Activated CD8-positive, alpha-beta memory T cell treated with anti-CD3 and anti-CD28 coated beads for 1 hour (primary cell): ENCODE data around the gene SETD1B.

Source experiments
- DNase-seq, 2 donors: peaks; one replicate each; pipeline ENCODE4 v3.0.0-alpha.2; 2020; ENCODE audit warnings: low read depth in 1 of 2; ENCODE audit errors: extremely low read depth in 1 of 2

Gene SETD1B

DNA sequence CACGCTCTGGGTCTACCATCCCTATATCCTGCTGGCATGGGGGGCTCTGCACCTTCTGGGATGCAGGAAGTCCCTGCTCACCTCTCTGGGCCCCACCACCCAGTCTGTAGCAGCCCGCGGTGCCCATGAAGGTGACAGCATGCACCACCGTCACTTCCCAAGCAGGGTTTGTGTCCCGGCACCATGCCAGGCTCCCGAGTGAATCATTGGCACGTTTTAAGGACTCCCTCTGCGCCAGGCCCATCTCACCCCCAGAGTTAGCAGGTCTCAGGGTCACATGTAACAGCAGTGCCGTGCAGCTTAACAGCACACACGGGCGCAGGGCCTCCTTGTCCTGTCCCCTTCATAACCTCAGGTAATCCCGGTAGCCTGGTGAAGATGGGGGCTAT is 19.9 kb downstream of the SETD1B start:
- no peak for DNase-seq

DNA sequence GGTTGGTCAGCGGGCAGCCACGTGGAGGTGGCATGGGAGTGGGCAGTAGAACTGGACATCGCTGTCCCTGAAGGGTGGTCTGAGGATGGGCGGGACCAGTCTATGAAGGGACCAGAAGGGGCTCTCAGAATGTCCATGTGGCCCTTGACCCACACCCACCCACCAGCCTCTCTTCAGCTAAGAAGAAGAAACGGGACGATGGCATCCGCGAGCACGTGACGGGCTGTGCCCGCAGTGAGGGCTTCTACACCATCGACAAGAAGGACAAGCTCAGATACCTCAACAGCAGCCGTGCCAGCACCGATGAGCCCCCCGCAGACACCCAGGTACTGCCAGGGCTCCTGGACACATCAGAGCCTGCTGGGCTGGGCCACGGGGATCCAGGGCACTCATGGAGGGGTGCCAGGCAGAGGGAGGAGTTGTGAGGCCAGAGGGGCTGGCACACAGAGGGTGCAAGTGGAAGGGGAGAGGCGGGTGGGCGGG is 21.3 kb downstream of the SETD1B start:
- no peak for DNase-seq

GRCh38 chr12:121826318-121827150 is 22.7 kb downstream of the SETD1B start:
- no peak for DNase-seq

DNA sequence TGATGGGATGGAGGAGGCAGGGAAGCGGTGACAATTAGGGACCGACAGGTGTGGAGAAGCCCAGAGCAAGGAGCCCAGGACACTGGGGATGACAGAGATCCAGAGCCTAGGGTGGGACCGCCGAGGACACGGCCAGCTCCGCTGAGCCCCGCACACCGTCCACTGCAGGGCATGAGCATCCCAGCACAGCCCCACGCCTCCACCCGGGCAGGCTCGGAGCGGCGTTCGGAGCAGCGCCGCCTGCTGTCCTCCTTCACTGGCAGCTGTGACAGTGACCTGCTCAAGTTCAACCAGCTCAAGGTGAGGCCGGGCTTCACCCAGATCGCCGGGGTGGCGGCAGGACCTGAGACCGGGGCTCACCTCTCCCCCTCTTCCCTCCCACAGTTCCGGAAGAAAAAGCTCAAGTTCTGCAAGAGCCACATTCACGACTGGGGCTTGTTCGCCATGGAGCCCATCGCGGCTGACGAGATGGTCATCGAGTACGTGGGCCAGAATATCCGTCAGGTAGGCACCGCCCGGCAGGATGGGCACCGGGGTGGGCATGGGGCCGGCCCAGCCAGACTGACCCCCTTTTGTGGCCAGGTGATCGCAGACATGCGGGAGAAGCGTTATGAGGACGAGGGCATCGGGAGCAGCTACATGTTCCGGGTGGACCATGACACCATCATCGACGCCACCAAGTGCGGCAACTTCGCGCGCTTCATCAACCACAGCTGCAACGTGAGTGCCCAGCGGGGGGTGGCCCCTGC is 23.7 kb downstream of the SETD1B start:
- no peak for DNase-seq

DNA sequence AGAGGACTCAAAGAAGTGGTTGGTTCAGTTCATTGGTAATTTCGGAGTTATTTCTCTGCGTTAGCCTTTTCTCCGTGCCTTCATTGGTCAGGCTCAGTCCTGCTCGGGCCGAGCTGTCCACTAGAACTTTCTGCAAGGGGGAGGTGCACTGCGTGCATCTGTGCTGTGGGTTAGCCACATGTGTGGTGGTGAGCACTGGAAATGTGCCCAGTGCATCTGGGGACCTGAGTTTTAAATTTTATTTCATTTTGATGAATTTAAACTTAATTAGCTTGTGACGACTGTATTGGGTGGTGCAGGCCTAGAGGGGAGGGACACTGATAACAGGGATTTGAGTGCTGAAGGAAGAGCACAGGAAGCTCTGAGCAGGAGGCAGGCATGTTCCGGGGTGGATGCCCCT is 24.5 kb downstream of the SETD1B start:
- DNase-seq: no peak

DNA sequence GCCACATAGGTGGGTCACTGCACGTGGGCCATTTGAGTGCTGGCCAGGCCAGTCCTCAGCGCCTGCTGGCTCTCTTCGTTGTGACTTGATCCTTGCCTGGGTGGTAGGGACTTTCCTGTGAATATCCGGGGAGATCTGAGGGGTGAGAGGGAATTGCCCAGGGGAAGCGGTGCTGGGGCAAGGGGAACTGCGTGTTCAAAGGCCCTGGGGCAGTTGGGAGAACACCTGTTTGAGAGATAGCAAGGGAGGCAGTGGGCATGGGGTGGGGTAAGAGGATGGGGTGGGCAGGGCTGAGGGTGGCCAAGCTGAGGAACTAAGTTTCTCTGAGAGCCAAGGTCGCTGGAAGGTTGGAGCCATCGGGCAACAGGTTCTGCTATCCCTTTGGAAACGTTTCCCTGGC is 25.0 kb downstream of the SETD1B start:
- DNase-seq: no peak

GRCh38 chr12:121829250-121829918 is 25.6 kb downstream of the SETD1B start:
- DNase-seq: no peak

- DNase-seq: no peak
Observed at GRCh38 chr12:121830134-121830533, 26.3 kb downstream of the SETD1B start.

DNA sequence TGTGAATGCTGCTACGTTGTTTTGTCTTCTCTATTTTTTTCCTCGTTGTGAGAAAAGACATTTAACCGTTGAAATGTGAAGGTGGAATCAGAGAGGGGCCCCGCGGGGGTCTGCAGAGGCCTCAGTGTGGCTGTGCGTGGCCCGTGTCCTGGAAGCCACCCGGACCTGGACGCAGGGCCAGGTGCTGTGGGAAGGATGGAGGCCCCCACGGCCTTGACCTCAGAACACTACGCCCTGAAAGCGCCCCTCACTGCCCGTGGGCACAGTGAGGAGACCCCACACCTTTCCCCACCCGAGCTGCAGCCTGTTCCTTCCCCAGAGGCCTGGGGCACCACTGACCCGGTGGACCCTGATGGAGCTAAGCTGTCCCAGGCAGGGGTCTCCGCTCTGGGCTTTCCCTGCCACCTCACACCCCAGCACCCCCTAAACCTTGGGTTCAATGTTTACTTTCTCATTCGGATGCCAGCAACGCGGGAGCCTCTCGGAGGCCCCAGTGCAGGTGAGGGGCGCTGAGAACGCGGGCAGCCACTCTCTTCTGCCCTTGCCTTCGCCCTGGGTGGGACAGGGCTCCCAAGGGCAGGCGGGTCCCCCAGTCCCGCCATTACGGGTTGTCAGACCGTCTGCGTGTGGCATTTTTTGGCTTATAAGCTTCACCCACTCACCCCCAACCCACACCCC is 26.9 kb downstream of the SETD1B start:
- DNase-seq: no peak

- no peak for DNase-seq
Observed at GRCh38 chr12:121831571-121832245, 27.9 kb downstream of the SETD1B start.

- no peak for DNase-seq
Observed at GRCh38 chr12:121837680-121838079, 33.9 kb downstream of the SETD1B start.

DNA sequence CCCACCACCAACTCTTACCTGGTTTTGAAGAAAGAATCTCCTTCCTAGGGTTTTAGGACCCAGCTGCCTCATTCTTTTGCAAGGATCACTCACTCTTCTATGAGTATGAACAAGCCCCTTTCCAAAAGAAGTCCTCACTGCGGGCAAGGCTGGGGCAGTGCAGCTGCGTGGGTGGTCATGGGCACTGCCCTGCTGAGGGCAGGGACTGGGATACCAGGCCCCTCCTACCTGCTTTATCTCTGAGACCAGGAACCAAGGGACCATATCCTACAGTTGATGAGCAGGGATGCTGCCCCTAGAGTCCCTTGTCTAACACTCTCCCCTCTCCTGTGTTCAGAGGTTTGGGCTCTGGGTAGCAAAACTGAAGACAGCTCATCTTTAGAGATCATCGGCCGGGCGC is 34.3 kb downstream of the SETD1B start:
- no peak for DNase-seq

DNA sequence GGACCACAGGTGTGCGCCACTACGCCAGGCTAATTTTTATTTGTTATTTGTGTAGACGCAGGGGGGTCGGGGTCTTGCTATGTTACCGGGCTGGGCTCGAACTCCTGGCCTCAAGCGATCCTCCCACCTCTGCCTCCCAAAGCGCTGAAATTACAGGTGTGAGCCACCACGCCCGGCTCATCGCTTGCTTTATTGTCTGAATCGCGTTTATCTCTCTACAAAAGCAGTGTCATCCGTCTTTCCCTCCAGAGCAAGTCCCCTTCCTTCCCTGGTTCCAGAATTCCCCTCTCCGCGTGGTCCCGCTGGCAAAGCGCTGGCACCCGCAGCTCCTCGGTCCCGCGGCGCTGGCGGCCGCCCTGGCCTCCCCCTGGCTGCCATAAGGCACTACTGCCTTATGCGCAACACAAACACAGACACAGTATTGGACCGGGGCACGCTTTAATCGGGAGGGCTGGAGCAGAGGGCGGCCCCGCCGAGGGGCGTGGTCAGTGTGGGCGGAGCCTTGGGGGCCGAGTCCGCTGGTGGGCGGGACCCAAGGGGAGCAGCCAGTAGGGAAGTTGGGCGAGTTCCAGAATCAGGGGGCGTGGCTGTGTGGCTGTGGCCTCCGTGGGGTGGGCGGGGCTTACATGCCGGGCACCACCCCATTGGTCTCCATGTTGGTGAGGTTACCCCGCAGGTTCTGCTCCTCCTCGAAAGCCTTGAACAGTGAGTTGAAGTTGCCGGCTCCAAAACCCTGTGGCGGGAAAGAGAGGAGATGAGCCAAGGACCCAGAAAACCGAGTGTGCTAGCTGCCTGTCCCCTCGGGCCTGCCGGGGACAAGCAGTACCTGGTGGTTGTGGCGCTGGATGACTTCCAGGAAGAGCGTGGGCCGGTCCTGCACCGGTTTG is 35.5 kb downstream of the SETD1B start:
- peak; percentile 99 to 100 for DNase-seq

- DNase-seq: no peak
Observed at GRCh38 chr12:121839993-121840761, 36.4 kb downstream of the SETD1B start.

- no peak for DNase-seq
Observed at GRCh38 chr12:121843236-121843982, 39.6 kb downstream of the SETD1B start.

- no peak for DNase-seq
Observed at GRCh38 chr12:121845701-121846100, 41.9 kb downstream of the SETD1B start.

- DNase-seq: no peak
Observed at GRCh38 chr12:121849211-121849610, 45.4 kb downstream of the SETD1B start.

- no peak for DNase-seq
Observed at GRCh38 chr12:121849665-121850064, 45.9 kb downstream of the SETD1B start.
